CD4-positive, alpha-beta T cell treated with Interleukin-10 for 1 hour (primary cell): Measurements from ENCODE around the gene GPRC5D.

Experiments
- DNase-seq: peaks from one replicate; pipeline ENCODE4 v3.0.0-alpha.2; 2020

GPRC5D gene

GRCh38 chr12:12903642-12904609, 48.0 kb downstream of the GPRC5D start:
- no peak for DNase-seq

- no peak for DNase-seq
Observed at GRCh38 chr12:12902036-12902435, 49.9 kb downstream of the GPRC5D start.

DNA sequence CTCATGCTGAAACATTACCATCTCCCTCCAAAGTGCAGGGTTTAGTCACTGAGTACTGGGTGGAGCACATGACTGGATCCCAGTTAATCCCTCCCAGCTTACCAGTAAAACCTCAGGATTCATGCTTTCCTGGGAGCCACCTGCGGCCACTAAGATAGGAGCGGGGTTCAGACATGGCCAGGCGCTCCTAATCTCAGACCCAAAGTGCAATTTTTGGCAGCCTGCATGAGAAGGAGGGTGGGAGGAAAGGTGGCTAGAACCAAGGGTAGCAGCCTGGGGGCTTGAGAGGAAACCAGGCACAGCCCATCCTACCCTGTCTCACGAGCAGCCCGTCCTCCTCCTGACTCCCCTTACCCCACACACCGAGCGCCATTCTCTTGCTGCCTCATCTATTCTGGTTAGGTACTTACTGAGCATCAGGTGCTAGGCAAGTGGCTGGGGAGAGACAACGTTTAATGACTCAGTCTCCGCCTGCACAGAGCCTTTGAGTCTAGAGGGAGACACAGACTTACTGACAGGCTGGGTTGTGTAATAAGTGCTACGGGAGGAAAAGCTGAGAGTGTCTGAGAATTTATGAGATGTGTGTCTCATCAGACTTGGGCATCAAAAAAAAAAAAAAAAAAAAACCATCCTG, 50.7 kb downstream of the GPRC5D start:
- DNase-seq: no peak

- DNase-seq: no peak
Observed at GRCh38 chr12:12900786-12901157, 51.2 kb downstream of the GPRC5D start.

- DNase-seq: no peak
Observed at GRCh38 chr12:12899530-12900380, 52.2 kb downstream of the GPRC5D start.

DNA sequence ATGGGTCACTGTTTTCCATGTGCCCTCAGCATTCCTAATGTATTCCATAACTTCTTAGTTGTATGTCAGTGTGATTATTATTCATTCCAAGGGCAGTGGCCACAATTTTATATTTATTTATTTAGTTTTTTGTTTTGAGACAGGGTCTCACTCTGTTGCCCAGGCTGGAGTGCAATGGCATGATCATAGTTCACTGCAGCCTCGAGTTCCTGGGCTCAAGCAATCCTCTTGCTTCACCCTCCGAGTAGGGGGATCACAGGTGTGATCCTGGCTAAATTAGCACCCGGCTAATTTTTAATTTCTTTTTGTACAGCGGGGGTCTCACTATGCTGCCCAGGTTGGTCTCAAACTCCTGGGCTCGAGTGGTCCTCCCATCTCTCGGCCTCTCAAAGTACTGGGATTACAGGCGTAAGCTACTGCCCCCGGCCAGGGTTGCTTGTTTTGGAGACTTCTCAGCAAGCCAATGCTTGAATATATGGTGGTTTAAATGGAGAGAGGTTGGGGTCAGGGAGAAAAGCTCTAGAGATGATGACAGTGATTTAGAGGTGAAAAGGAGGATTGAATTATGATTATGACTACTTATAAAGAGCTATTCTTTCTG, 53.0 kb downstream of the GPRC5D start:
- no peak for DNase-seq

DNA sequence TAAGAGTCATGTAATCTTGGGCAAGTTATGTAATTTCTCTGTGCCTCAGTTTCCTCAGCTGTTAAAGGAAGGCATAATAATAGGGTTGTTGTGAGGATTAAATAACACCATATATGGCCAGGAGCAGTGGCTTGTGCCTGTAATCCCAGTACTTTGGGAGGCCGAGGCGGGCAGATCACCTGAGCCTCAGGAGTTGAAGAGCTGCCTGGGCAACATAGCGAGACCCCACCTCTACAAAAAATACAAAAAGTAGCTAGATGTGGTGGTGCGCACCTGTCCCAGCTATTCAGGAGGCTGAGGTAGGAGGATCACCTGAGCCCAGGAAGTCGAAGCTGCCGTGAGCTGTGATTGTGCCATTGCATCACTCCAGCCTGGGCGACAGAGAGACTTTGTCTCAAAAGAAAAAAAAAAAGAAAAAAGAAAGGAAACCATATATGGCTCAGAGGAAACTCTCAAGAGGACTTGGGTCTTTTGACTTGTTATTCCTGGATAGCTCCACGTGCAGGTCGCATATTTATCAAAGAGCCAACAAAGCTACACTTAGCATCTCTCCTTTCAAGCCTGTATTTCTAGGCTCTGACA, 53.7 kb downstream of the GPRC5D start:
- DNase-seq: no peak

DNA sequence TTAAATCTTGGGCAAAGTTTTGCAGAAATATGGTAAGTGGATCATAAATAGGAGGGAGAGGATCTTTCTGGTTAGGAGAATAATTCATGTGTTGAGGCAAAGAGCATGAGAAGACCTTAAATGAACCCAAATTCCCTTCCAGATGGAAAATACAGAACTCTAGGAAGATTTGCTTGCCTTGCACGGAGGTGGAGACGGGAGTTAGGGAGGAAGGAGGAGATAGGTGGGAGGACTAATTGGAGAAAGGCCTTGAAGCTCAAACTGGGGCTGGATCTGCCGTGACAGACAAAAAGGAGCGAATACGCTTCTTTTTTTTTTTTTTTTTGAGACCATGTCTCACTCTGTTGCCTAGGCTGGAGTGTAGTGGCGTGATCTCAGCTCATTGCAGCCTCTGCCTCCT, 54.7 kb downstream of the GPRC5D start:
- no peak for DNase-seq

GRCh38 chr12:12896260-12896659, 55.7 kb downstream of the GPRC5D start:
- DNase-seq: no peak

DNA sequence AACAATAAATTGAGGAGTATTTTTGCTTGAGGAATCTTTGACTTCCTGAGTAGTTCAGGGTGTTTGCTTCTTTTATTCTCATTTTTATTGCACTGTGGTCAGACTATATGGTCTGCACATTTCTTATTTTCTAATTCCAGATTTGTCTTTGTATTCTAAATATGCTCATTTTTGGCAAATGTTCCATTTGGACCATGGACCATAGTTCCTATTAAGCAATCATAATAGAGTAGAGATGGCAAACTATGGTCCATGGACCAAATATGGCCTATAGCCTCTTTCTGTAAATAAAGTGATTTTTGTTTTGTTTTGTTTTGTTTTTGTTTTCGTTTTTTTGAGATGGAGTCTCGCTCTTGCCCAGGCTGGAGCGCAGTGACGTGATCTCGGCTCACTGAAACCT, 58.5 kb downstream of the GPRC5D start:
- DNase-seq: no peak

- DNase-seq: no peak
Observed at GRCh38 chr12:12892681-12893141, 59.3 kb downstream of the GPRC5D start.

DNA sequence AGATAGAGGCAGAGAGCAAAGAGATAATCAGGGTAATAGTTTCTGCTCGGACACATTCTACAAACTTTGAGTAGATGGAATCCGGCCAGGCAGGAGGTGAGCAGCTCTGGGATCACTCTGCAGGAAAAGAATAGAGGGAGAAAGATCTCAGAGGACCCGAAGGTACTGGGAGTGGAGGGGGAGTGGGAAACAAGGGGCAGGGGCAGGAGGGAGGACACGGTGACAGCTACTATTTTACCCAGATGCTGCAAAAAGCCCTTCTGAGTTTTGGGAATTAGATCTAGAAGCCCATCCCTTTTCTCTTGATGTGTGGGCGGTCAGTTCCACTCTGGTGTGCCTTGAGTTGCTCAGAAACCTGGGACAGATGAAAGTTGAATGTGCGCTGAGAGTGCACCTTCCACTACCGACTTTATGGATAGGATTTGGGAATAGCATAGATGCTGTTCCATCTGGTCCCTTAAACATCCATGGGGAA, 60.1 kb downstream of the GPRC5D start:
- DNase-seq: no peak

GRCh38 chr12:12891080-12891880, 60.7 kb downstream of the GPRC5D start, which contains the start of gene GPRC5A:
Gene GPRC5A, plus strand, starts transcription at chr12:12891562. Its CDS starts 16,688 bp downstream, at chr12:12908250.
- DNase-seq: peak; percentile 14
